ENCODE results near the gene KCTD2.

KCTD2 gene

GRCh38 chr17:75049057-75049456 is 2.0 kb downstream of the KCTD2 start:
- Histone ChIP-seq H3K4me3 (ENCODE audit: low read depth, low read length) (no peak overlapping the region), H3K4me1 (peaks cover 2% of the 10 kb centered on the region), H3K27me3 (no peaks in the 10 kb centered on the region), H3K9me3 (no peaks in the 10 kb centered on the region), H3K36me3 (peaks cover 27% of the 10 kb centered on the region)
- DNase-seq, result no peak
- no peak for TF ChIP-seq CTCF (IDR thresholded peaks at IDR 0.05; ENCODE audit: low read depth, low read length)

GRCh38 chr17:75049706-75050105 is 2.7 kb downstream of the KCTD2 start:
- Histone ChIP-seq H3K27me3 (no peaks in the 10 kb centered on the region), H3K4me3 (ENCODE audit: low read depth, low read length) (no peak overlapping the region), H3K36me3 (peaks cover 31% of the 10 kb centered on the region), H3K9me3 (no peaks in the 10 kb centered on the region), H3K4me1 (peaks cover 2% of the 10 kb centered on the region)
- DNase-seq, result no peak
- no peak for TF ChIP-seq CTCF (IDR thresholded peaks at IDR 0.05; ENCODE audit: low read depth, low read length)

GRCh38 chr17:75051941-75052340 is 4.9 kb downstream of the KCTD2 start:
- H3K27me3 ChIP-seq, result no peaks in the 10 kb centered on the region
- H3K4me3 ChIP-seq (ENCODE audit: low read depth, low read length), result no peak overlapping the region
- no peaks in the 10 kb centered on the region for H3K9me3 ChIP-seq
- TF ChIP-seq CTCF (IDR thresholded peaks at IDR 0.05; ENCODE audit: low read depth, low read length), result no peak
- no peak for DNase-seq
- peaks cover 34% of the 10 kb centered on the region for H3K36me3 ChIP-seq
- H3K4me1 ChIP-seq, result peaks cover 2% of the 10 kb centered on the region

- Histone ChIP-seq H3K4me3 (ENCODE audit: low read depth, low read length) (no peak overlapping the region), H3K4me1 (no peaks in the 10 kb centered on the region), H3K9me3 (no peaks in the 10 kb centered on the region), H3K36me3 (peaks cover 40% of the 10 kb centered on the region), H3K27me3 (no peaks in the 10 kb centered on the region)
- peak; percentile 49 for TF ChIP-seq CTCF (IDR thresholded peaks at IDR 0.05; ENCODE audit: low read depth, low read length)
- DNase-seq, result no peak
Observed at GRCh38 chr17:75059369-75060345, 12.6 kb downstream of the KCTD2 start.

- TF ChIP-seq CTCF (IDR thresholded peaks at IDR 0.05; ENCODE audit: low read depth, low read length), result no peak
Observed at GRCh38 chr17:75060434-75061054, 13.5 kb downstream of the KCTD2 start.

GRCh38 chr17:75061055-75061438 is 14.0 kb downstream of the KCTD2 start:
- Histone ChIP-seq H3K4me3 (ENCODE audit: low read depth, low read length) (no peak overlapping the region), H3K27me3 (no peaks in the 10 kb centered on the region), H3K4me1 (no peaks in the 10 kb centered on the region), H3K9me3 (no peaks in the 10 kb centered on the region), H3K36me3 (peaks cover 38% of the 10 kb centered on the region)
- no peak for DNase-seq
- TF ChIP-seq CTCF (IDR thresholded peaks at IDR 0.05; ENCODE audit: low read depth, low read length), result no peak

More at GRCh38 chr17:75060434-75061054, 13.5 kb downstream of the KCTD2 start:
- Histone ChIP-seq H3K36me3 (peaks cover 40% of the 10 kb centered on the region), H3K4me1 (no peaks in the 10 kb centered on the region), H3K27me3 (no peaks in the 10 kb centered on the region), H3K9me3 (no peaks in the 10 kb centered on the region), H3K4me3 (ENCODE audit: low read depth, low read length) (no peak overlapping the region)
- no peak for DNase-seq

All from BE2C (cell line).